Measurements from ENCODE around the gene ZMIZ1.

DNA sequence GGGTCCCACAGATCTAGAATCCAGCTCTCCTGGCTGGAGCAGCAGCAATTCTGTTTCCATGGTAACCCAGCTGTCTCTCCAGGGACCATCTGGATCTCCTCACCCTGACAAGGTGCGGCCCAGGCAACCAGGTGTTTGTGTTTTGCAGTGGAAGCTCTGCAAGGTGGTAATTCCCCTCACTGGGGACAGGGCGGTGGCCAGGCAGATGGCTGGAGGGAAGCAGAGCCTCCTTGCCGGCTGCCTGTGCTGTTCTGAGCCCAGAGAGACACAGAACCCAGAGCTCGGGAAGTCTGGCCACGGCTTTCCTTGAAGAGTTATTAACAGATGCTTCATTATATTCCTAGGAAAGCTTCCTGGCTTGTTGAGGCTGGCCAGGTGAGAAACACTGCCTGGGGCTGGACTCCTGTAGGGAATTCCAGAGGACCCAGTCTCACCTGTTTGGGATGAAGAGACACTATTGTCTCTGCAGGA lies 160.3 kb downstream of the ZMIZ1 start:
- TF ChIP-seq POLR2A (IDR thresholded peaks at IDR 0.05) (no peak), POLR2AphosphoS5 (IDR thresholded peaks at IDR 0.05) (no peak), EP300 (IDR thresholded peaks at IDR 0.05) (no peak)
- TF ChIP-seq, protein P1, sequence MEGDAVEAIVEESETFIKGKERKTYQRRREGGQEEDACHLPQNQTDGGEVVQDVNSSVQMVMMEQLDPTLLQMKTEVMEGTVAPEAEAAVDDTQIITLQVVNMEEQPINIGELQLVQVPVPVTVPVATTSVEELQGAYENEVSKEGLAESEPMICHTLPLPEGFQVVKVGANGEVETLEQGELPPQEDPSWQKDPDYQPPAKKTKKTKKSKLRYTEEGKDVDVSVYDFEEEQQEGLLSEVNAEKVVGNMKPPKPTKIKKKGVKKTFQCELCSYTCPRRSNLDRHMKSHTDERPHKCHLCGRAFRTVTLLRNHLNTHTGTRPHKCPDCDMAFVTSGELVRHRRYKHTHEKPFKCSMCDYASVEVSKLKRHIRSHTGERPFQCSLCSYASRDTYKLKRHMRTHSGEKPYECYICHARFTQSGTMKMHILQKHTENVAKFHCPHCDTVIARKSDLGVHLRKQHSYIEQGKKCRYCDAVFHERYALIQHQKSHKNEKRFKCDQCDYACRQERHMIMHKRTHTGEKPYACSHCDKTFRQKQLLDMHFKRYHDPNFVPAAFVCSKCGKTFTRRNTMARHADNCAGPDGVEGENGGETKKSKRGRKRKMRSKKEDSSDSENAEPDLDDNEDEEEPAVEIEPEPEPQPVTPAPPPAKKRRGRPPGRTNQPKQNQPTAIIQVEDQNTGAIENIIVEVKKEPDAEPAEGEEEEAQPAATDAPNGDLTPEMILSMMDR (IDR thresholded peaks at IDR 0.05): no peak
